Measurements from ENCODE around the gene HDGF.
"Not testable (repeated sequence)": the region's sequence is repeated elsewhere in the genome, so short reads cannot be mapped to it uniquely, and the experiment has no call there.

Gene HDGF

GRCh38 chr1:156767101-156767878 is 15.8 kb upstream of the HDGF start, which contains the start of gene PRCC:
PRCC (plus strand) TSS chr1:156767535; CDS start chr1:156767772, 237 bp downstream.
- peak; percentile 83 for DNase-seq (ENCODE audit: low spot score)

GRCh38 chr1:156766298-156767100 is 15.0 kb upstream of the HDGF start:
- no peak for DNase-seq (ENCODE audit: low spot score)

- DNase-seq (ENCODE audit: low spot score), result no peak
Measured at GRCh38 chr1:156765666-156766065, 14.2 kb upstream of the HDGF start.

GRCh38 chr1:156765136-156765535 is 13.7 kb upstream of the HDGF start:
- not testable (repeated sequence) for DNase-seq (ENCODE audit: low spot score)

GRCh38 chr1:156760796-156761104 is 9.3 kb upstream of the HDGF start:
- no peak for DNase-seq (ENCODE audit: low spot score)

- DNase-seq (ENCODE audit: low spot score), result no peak
Measured at GRCh38 chr1:156760092-156760795, 8.8 kb upstream of the HDGF start.

GRCh38 chr1:156757572-156758253 is 6.2 kb upstream of the HDGF start:
- not testable (repeated sequence) for DNase-seq (ENCODE audit: low spot score)

GRCh38 chr1:156756355-156756754 is 4.9 kb upstream of the HDGF start:
- DNase-seq (ENCODE audit: low spot score), result no peak

GRCh38 chr1:156755527-156755950 is 4.1 kb upstream of the HDGF start:
- DNase-seq (ENCODE audit: low spot score), result no peak

- no peak for DNase-seq (ENCODE audit: low spot score)
Measured at GRCh38 chr1:156754219-156754618, 2.7 kb upstream of the HDGF start.

- no peak for DNase-seq (ENCODE audit: low spot score)
Measured at GRCh38 chr1:156752843-156753482, 1.5 kb upstream of the HDGF start.

- DNase-seq (ENCODE audit: low spot score), result peak; percentile 97
Measured at GRCh38 chr1:156751757-156752481, 444 bp upstream of the HDGF start.

- DNase-seq (ENCODE audit: low spot score), result peak; percentile 49
Measured at GRCh38 chr1:156750711-156751450, 594 bp downstream of the HDGF start.

GRCh38 chr1:156750191-156750672 is 1.2 kb downstream of the HDGF start:
- DNase-seq (ENCODE audit: low spot score), result no peak

GRCh38 chr1:156749419-156750118 is 1.9 kb downstream of the HDGF start:
- DNase-seq (ENCODE audit: low spot score), result no peak

GRCh38 chr1:156748670-156749418 is 2.6 kb downstream of the HDGF start:
- DNase-seq (ENCODE audit: low spot score), result peak; percentile 51

GRCh38 chr1:156747742-156748669 is 3.5 kb downstream of the HDGF start:
- DNase-seq (ENCODE audit: low spot score), result no peak

All from HuH-7.5 (cell line).